ENCODE results near the gene TPCN2.
A peak's percentile ranks its signal among the peaks of the same experiment; 100 is the strongest.
"Not testable (repeated sequence)": the region's sequence is repeated elsewhere in the genome, so short reads cannot be mapped to it uniquely, and the experiment has no call there.

Gene TPCN2

DNA sequence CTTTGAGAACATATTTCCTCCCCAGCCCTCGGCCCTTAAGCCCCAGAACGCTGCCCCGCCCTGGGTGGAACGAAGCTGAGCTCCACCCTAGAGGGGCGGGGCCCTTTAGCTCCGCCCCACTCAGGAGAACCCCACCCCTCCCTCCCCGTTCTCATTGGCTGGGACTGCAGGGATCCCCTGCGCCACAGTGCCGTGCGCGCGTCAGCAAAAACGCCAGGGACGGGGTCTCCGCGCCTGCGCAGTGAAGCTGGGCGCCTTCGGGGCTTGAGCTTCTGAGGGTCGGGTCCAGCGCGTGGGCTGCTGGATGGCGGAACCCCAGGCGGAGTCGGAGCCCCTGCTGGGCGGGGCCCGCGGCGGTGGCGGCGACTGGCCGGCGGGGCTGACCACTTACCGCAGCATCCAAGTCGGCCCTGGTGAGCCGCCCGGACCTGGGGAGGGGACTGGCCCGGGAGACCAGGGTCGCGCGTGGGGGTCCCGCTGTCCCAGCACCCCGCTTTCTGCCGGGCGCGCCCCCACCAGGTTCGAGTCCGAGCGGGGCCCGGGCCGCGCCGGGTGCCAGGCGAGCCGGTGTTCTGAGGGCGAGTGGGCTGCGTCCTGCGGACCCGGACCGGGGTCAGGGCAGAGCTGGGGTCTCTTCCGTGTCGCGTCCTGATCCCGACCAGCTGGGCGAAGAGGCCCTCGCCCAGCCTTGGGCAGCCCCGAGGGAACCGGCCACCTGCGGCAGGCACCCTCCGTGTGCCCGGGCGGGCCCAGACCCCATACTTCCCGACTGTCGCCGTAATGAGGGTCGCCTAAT is at the start of gene TPCN2:
TSS of gene TPCN2 (plus strand) at position 239 of the 796 bp plus-strand sequence. CDS start at position 305, 66 bp downstream.
- DNase-seq (ENCODE audit: low read depth in 2 of 2, low spot score in 1 of 2) = peak; percentile 67 to 78

DNA sequence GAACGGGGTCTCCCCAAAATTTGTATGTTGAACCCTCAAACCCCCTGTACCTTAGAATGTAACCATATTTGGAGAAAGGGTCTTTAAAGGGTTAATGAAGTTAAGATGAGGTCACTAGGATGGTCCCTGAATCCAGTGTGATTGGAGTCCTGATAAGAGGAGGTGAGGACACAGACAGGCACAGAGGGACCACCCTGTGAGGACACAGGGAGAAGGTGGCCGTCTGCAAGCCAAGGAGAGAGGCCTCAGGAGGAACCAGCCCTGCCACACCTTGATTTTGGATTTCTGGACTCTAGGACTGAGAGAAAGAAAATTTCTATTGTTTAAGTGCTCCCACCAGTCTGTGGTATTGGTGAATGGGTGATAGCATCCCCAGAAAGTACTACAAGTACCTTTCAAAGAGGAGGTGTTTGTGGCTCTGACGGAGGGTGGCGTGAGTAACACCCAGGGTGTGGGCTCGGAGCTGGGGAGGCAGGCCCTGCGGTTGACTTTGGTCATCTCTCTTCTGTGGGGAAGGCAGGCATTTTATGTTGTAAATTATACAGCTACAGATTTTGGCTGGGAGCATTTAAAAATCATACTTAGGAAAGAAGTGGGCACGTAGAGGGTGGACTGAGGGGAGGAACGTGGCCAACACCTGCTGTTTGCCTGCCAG is 49.5 kb upstream of the TPCN2 start:
- no peak for DNase-seq (ENCODE audit: low read depth in 2 of 2, low spot score in 1 of 2)

DNA sequence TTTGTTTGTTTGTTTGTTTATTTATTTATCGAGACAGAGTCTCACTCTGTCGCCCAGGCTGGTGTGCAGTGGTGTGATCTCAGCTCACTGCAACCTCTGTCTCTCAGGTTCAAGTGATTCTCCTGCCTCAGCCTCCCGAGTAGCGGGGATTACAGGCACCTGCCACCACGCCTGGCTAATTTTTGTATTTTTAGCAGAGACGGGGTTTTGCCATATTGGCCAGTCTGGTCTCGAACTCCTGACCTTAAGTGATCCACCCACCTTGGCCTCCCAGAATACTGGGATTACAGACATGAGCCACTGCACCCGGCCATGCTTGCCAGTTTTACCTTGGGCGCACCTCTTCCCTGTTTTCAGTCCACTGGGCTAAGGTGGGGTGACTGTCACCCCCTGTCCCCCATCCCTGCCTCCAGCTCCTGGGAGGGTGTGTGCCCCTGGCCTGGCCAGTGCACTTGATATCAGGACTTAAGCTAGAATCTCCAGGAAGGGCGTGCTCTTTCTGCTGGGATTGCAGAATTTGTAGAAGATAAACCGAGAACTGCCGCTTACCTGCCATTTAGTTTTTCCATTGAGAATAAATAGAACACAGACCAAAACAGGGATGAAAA is 48.9 kb upstream of the TPCN2 start:
- not testable (repeated sequence) for DNase-seq (ENCODE audit: low read depth in 2 of 2, low spot score in 1 of 2)

DNA sequence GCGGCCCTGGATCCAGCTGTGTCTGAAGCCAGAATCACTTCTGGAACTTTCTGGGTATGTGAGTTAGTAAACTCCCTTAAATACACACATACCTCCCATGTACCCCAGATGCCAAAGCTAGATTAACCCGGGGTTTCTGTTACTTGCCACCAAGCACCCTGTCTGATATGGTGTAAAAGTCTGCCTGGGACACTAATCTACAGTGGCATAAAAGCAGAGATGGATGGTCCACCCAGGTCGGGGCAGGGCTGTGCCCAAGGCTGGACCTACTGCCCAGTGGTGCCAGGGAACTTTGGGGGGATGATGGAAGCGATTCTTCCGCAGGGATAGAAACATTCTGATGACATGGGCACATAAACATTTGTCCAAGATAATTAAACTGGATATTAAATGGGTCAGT is 48.3 kb upstream of the TPCN2 start:
- DNase-seq (ENCODE audit: low read depth in 2 of 2, low spot score in 1 of 2) = no peak

DNA sequence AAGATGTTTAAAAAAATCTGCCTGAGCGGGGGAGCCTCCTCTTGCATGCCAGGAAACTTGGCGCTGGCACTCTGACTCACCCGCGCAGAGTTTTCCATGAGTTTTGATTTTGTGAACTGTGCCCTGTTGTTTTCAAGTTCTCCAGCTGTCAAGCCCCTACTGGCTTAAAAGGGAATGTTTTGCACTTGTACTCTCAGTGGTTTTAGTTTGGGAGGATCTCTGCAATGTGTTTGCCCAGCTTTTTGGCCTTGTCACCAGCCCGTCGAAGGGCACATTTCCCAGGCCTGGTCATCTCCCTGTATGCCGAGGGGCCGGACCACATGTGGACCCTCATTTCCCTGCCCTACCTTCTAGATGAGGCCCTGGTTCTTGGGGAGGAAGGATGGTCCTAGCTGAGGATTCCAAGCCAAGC is 47.9 kb upstream of the TPCN2 start:
- no peak for DNase-seq (ENCODE audit: low read depth in 2 of 2, low spot score in 1 of 2)

- DNase-seq (ENCODE audit: low read depth in 2 of 2, low spot score in 1 of 2) = no peak
Observed at GRCh38 chr11:69001243-69002081, 47.3 kb upstream of the TPCN2 start.

GRCh38 chr11:69002110-69002569 is 46.6 kb upstream of the TPCN2 start:
- no peak for DNase-seq (ENCODE audit: low read depth in 2 of 2, low spot score in 1 of 2)

- no peak for DNase-seq (ENCODE audit: low read depth in 2 of 2, low spot score in 1 of 2)
Observed at GRCh38 chr11:69002570-69003231, 46.0 kb upstream of the TPCN2 start.

DNA sequence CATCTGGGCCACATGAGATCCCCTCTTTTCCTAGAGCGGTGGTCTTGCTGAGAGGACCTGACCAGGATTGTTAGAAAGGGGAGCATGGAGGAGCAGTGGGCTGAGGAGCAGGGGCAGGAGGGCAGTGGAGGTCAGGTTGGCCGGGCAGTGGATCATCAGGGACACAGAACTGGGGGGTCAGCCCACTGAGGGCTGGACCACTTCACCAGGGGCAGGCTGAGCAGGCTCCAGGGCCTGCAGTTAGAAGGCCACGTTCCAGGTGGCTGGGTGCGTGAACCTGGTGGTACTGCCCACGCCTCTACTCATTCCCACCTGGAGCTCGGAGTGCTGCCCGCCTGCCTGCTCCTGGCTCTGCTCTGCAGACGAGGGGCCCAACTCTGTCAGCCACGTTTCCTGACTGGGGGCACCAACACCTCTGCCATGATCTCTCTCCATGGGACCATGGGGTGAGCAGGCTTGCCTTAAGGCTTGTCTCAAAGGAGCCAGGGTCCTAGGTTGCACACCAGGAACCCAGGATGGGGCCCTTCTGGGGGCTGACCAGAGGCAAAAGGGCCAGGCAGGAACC is 45.3 kb upstream of the TPCN2 start:
- no peak for DNase-seq (ENCODE audit: low read depth in 2 of 2, low spot score in 1 of 2)

GRCh38 chr11:69003866-69004367 is 44.8 kb upstream of the TPCN2 start:
- no peak for DNase-seq (ENCODE audit: low read depth in 2 of 2, low spot score in 1 of 2)

DNA sequence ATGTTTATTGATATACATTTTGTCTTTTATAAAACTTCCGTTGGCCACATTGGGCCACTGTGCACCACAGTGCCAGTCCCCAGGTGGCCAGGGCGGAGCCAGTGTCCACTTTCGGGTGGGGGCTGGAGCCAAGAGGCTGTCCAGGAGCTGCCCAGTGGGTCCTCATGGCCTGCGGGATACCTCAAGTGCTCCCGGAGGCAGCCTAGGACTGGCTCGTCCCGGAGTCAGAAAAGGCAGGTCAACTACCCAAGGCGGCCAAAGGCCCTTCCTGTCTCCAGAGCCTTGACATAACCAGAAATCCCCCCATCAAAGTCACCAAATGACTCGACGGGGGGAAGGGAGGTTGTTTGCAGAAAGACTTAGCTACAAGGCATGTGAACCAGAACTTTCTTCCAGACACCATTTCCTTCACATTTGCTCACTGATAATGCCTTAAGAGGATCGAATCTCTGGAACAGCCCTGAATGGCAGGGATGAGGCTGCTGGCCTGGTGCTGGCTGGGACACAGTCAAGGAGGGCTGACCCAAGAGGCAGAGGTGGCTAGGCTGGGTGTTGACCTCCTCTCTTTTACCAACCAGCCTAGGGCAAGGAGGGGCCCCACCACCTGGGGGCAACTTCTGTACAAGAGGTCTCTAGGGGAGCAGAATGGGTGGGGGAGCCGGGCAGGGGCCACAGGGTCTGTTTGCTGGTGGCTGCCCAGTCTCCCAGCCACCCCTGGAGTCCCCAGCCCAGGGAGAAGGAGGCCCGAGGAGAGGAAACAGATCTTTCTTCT is 44.1 kb upstream of the TPCN2 start:
- no peak for DNase-seq (ENCODE audit: low read depth in 2 of 2, low spot score in 1 of 2)

- DNase-seq (ENCODE audit: low read depth in 2 of 2, low spot score in 1 of 2) = no peak
Observed at GRCh38 chr11:69005183-69005630, 43.5 kb upstream of the TPCN2 start.

GRCh38 chr11:69005631-69006368 is 42.9 kb upstream of the TPCN2 start:
- no peak for DNase-seq (ENCODE audit: low read depth in 2 of 2, low spot score in 1 of 2)

DNA sequence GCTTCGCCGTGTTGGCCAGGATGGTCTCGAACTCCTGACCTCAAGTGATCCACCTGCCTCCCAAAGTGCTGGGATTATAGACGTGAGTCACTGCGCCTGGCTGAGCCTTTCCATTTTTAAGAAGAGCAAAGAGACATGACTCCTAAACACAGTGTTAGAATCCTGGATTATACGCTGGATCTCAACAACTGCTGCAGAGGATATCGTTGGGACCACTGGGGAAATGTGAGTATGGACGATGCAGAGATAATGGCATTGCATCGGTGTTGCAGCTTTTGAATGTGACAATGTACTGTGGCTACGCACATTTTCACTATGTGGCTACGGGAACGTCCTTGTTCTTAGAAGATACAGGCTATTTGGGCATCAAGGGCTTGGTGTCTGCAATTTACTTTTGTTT is 41.9 kb upstream of the TPCN2 start:
- no peak for DNase-seq (ENCODE audit: low read depth in 2 of 2, low spot score in 1 of 2)

- no peak for DNase-seq (ENCODE audit: low read depth in 2 of 2, low spot score in 1 of 2)
Observed at GRCh38 chr11:69007975-69008381, 40.8 kb upstream of the TPCN2 start.

GRCh38 chr11:69008737-69009440 is 39.8 kb upstream of the TPCN2 start:
- DNase-seq (ENCODE audit: low read depth in 2 of 2, low spot score in 1 of 2) = no peak

GRCh38 chr11:69009441-69010211 is 39.1 kb upstream of the TPCN2 start:
- DNase-seq (ENCODE audit: low read depth in 2 of 2, low spot score in 1 of 2) = no peak
